Measurements from ENCODE around the gene PTPRCAP.

- TF ChIP-seq CTCF (IDR thresholded peaks at IDR 0.05) (no peak), POLR2A (IDR thresholded peaks at IDR 0.05) (no peak)
Observed at GRCh38 chr11:67484847-67485311, 47.4 kb upstream of the PTPRCAP start.
